GM13976 (cell line): ENCODE results near the gene THSD4.

Source experiments
- DNase-seq: peaks from one replicate; pipeline ENCODE4 v3.0.0; 2012; ENCODE audit warnings: low spot score
- in situ Hi-C: fragments of 300-500 bp; cut with MboI; formaldehyde crosslinking; loops from one replicate; pipeline ENCODE4 v1.12.0; 2022; ENCODE audit warnings: low sequenced_read_pairs, mixed read lengths, inconsistent platforms; ENCODE audit not compliant: unreplicated experiment
- TF ChIP-seq, protein P1 (sequence below): IDR thresholded peaks from 2 replicates; pipeline ENCODE4 v1.5.1; 2012; ENCODE audit warnings: borderline replicate concordance, mild to moderate bottlenecking; ENCODE audit not compliant: insufficient read depth; ENCODE audit errors: extremely low read depth, missing control alignments, control extremely low read depth

THSD4 gene

DNA sequence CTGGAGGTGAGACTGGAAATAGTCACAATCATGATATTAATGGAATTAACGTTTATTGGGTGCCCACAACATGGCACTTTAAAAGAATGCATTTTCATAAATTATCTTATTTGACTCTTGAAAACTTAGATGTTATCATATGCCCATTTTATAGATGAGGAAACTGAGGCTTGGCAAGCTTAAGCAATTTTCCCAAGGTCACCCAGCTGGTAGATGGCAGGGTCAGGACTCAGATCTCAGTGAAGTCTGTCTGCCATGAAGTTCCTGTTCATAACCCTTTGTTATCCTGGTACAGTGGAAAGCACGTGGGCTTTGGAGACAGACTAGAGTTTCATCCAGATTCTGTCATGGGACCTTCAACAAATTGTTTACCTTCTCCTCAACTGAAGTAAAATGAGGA is 520.5 kb downstream of the THSD4 start:
- TF ChIP-seq, protein P1, sequence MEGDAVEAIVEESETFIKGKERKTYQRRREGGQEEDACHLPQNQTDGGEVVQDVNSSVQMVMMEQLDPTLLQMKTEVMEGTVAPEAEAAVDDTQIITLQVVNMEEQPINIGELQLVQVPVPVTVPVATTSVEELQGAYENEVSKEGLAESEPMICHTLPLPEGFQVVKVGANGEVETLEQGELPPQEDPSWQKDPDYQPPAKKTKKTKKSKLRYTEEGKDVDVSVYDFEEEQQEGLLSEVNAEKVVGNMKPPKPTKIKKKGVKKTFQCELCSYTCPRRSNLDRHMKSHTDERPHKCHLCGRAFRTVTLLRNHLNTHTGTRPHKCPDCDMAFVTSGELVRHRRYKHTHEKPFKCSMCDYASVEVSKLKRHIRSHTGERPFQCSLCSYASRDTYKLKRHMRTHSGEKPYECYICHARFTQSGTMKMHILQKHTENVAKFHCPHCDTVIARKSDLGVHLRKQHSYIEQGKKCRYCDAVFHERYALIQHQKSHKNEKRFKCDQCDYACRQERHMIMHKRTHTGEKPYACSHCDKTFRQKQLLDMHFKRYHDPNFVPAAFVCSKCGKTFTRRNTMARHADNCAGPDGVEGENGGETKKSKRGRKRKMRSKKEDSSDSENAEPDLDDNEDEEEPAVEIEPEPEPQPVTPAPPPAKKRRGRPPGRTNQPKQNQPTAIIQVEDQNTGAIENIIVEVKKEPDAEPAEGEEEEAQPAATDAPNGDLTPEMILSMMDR = no peak
- no peak for DNase-seq
- in situ Hi-C loops = no loop called here

- TF ChIP-seq, protein P1 = no peak
- DNase-seq = no peak
- in situ Hi-C loops = no loop called here
Measured at GRCh38 chr15:71638876-71639275, 523.6 kb downstream of the THSD4 start.

GRCh38 chr15:71639471-71639870 is 524.2 kb downstream of the THSD4 start:
- in situ Hi-C loops = no loop called here
- DNase-seq = no peak
- TF ChIP-seq, protein P1 = no peak

- no peak for DNase-seq
- TF ChIP-seq, protein P1 = no peak
- in situ Hi-C loops = no loop called here
Measured at GRCh38 chr15:71643918-71644317, 528.6 kb downstream of the THSD4 start.

DNA sequence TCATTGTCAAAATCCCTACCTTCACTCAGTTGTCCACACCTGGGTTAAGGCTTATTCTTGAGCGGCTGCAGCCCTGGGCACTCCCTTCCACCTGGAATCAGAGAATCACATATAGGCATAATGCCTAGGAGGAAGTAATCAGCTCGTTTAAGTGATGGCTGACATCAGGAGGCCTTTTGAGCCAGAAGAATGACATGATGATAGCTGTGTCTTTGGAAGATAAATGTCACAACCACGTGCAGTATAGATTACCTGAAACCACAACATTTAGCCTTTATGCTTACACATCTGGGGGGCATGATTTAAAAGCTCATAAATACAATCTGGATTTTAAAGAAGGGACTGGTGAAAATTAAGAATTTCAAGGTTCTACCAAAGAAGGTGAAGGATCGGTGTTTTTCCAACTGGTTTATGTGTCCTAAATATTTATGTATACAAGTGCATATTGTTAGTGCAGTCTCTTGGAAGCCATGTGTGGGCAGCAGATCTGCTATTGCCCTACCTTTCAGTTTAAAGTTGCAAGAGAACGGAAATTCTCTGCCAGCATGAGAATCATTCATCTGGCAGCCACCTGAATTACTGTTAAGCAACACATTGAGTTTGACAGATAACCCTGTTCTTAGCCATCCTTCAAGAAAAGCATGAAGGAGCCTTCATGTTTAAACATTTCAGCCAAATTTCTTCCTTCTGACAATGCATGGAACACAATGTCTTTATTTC is 531.7 kb downstream of the THSD4 start:
- no peak for DNase-seq
- TF ChIP-seq, protein P1 = no peak
- in situ Hi-C loops = no loop called here

DNA sequence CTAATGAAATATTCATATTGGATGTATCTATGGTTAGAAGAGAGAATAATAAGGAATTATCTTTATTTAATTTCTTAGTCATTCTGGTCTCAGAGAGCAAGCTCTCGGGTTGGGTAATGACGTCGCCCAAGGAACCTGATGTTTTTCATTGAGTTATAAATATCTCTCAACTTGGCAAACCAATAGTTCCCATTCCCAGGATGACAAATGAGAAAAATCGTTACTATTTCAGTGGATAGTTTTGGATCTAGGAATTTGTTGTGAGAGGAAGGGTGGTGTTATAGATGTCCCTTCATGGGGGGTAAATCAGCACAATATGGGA is 532.2 kb downstream of the THSD4 start:
- in situ Hi-C loops = no loop called here
- no peak for DNase-seq
- TF ChIP-seq, protein P1 = no peak
